Activated naive CD4-positive, alpha-beta T cell treated with anti-CD3 and anti-CD28 coated beads, Interleukin-2, amount 50 U/mL, for 72 hours (primary cell): ENCODE results near the gene MFSD12. TPM values are rescaled to one million over a fixed set of nuclear protein-coding genes. Genes with fewer than 3 reads are reported as not detected.
"Not testable (repeated sequence)": the region's sequence is repeated elsewhere in the genome, so short reads cannot be mapped to it uniquely, and the experiment has no call there.

ENCODE experiments used
- ATAC-seq, 2 donors: fragments of 150-1000 bp; cut with Tn5 transposase; 2 replicates each; pipeline ENCODE4 v1.10.0; 2021; ENCODE audit warnings: mild to moderate bottlenecking in 2 of 2, moderate library complexity in 2 of 2
- DNase-seq, 2 donors: peaks; one replicate each; pipeline ENCODE4 v3.0.0; 2021 to 2022; ENCODE audit warnings: low spot score in 2 of 2
- H3K27ac Mint-ChIP-seq, 2 donors: one replicate each; pipeline ENCODE4 v1.8.0; 2022; ENCODE audit warnings: mild to moderate bottlenecking in 2 of 2, mixed read lengths in 2 of 2
- H3K36me3 Mint-ChIP-seq, 2 donors: one replicate each; pipeline ENCODE4 v1.8.0; 2022; ENCODE audit warnings: mixed read lengths in 2 of 2
- H3K9me3 Mint-ChIP-seq, 2 donors: one replicate each; pipeline ENCODE4 v1.8.0; 2022; ENCODE audit warnings: mixed read lengths in 2 of 2
- total RNA-seq, 2 donors: library from RNA; stranded (reverse); gene quantifications; one replicate each; pipeline ENCODE4 v1.2.3, GENCODE V29; 2022

Gene MFSD12
- total RNA-seq, 2 donors from 2014 or later, result 40.1 to 47.5 TPM

DNA sequence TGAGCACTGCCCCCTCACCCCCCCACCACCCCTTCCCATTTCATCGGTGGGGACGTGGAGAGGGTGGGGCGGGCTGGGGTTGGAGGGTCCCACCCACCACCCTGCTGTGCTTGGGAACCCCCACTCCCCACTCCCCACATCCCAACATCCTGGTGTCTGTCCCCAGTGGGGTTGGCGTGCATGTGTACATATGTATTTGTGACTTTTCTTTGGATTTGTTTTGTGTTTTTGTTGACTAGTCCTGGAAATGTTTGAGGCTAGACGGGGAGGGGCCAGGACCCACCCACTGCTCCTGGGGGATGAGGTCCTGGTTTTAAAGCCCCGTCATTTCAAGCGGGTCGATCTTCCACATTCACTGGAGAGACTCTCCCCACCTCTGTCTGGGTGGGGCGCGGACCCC, 21.4 kb downstream of the MFSD12 start:
- Mint-ChIP-seq H3K9me3 (no peaks in the 10 kb centered on the region), H3K36me3 (peaks cover 0 to 17% of the 10 kb centered on the region in 2 donors), H3K27ac (no peak overlapping the region)
- ATAC-seq, result no peak
- no peak for DNase-seq

DNA sequence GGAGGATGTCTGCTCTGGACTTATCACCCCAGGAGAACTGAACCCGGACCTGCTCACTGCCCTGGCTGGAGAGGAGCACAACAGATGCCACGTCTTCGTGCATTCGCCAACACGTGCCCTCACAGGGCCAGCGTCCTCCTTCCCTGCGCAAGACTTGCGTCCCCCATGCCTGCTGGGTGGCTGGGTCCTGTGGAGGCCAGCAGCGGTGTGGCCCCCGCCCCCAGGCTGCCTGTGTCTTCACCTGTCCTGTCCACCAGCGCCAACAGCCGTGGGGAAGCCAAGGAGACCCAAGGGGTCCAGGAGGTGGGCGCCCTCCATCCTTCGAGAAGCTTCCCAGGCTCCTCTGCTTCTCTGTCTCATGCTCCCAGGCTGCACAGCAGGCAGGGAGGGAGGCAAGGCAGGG, 21.8 kb downstream of the MFSD12 start:
- Mint-ChIP-seq H3K36me3 (peaks cover 0 to 17% of the 10 kb centered on the region in 2 donors), H3K27ac (no peak overlapping the region), H3K9me3 (no peaks in the 10 kb centered on the region)
- ATAC-seq (no peak), DNase-seq (no peak)

DNA sequence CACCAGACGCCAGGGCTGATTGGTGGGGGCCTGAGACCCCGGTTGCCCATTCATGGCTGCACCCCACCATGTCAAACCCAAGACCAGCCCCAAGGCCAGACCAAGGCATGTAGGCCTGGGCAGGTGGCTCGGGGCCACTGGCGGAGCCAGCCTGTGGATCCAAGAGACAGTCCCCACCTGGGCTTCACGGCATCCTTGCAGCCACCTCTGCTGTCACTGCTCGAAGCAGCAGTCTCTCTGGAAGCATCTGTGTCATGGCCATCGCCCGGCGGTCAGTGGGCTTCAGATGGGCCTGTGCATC, 22.2 kb downstream of the MFSD12 start:
- Mint-ChIP-seq H3K27ac (no peak overlapping the region), H3K36me3 (peaks cover 0 to 17% of the 10 kb centered on the region in 2 donors), H3K9me3 (no peaks in the 10 kb centered on the region)
- ATAC-seq, result no peak
- DNase-seq, result no peak

DNA sequence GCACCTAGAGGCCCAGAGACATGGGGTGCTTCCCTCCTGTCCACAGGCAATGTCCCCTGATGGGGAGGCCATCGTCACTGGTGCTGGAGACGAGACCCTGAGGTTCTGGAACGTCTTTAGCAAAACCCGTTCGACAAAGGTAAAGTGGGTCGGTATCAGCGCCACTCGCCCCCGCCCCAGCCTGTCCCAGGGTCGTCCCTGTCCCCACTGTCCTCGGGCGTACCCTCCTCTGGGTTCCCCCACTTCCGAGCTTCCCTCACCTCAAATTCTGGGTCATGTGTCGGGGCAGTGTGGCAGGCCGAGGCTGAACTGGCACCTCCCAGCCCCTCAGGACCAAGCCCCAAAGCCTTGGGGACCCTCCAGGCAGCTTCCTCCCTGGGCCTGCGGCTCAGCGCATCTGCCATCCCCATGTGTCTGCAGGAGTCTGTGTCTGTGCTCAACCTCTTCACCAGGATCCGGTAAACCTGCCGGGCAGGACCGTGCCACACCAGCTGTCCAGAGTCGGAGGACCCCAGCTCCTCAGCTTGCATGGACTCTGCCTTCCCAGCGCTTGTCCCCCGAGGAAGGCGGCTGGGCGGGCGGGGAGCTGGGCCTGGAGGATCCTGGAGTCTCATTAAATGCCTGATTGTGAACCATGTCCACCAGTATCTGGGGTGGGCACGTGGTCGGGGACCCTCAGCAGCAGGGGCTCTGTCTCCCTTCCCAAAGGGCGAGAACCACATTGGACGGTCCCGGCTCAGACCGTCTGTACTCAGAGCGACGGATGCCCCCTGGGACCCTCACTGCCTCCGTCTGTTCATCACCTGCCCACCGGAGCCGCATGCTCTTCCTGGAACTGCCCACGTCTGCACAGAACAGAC, 22.8 kb downstream of the MFSD12 start:
- DNase-seq (no peak), ATAC-seq (no peak)
- Mint-ChIP-seq H3K27ac (peak overlapping the region in 1 of 2 donors; percentile 36), H3K9me3 (no peaks in the 10 kb centered on the region), H3K36me3 (peaks cover 0 to 13% of the 10 kb centered on the region in 2 donors)

DNA sequence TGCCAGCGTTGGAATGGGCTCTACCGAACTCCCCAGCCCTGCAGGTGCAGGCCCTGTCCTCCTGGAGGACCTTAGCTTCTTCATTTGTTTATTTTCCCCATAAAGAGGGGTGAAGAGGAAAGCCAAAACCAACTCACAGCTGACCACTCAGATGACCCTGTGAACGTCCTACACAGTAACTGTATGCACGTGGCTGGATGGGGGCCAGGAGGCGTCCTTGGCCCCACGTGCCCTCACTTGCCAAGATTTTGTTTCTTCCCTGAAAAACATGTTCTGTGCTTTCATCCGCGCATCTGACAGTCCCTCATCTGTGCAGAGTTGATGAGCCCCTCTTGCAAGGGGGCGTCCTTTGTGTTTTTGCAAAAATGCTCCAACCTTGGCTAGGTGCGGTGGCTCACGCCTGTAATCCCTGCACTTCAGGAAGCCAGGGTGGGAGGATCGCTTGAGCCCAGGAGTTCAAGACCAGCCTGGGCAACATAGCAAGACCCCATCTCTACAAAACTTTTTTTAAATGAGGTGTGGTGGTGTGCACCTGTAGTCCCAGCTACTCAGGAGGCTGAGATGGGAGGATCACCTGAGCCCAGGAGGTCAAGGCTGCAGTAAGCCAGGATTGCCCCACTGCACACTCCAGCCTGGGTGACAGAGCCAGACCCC, 23.7 kb downstream of the MFSD12 start:
- Mint-ChIP-seq H3K27ac (no peak overlapping the region), H3K9me3 (no peaks in the 10 kb centered on the region), H3K36me3 (peaks cover 0 to 9% of the 10 kb centered on the region in 2 donors)
- DNase-seq (no peak), ATAC-seq (no peak)

DNA sequence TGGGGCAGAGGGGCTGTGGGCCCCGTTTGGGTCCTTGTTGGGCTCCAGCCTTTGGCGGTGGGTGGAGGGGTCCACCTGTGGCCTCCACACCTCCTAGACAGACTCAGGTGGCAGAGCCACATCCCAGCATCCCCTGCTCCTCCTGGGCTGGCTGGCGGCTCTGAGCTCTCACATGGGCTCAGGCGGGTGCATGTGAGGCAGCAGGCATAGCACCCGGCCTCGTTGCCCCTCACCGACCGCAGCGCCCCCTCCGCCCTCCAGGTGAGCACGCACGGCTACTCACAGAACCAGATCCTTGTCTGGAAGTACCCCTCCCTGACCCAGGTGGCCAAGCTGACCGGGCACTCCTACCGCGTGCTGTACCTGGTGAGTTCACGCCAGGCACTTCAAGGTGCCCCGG, 24.4 kb downstream of the MFSD12 start:
- Mint-ChIP-seq H3K36me3 (peaks cover 0 to 9% of the 10 kb centered on the region in 2 donors), H3K27ac (no peak overlapping the region), H3K9me3 (no peaks in the 10 kb centered on the region)
- DNase-seq (no peak), ATAC-seq (no peak)

DNA sequence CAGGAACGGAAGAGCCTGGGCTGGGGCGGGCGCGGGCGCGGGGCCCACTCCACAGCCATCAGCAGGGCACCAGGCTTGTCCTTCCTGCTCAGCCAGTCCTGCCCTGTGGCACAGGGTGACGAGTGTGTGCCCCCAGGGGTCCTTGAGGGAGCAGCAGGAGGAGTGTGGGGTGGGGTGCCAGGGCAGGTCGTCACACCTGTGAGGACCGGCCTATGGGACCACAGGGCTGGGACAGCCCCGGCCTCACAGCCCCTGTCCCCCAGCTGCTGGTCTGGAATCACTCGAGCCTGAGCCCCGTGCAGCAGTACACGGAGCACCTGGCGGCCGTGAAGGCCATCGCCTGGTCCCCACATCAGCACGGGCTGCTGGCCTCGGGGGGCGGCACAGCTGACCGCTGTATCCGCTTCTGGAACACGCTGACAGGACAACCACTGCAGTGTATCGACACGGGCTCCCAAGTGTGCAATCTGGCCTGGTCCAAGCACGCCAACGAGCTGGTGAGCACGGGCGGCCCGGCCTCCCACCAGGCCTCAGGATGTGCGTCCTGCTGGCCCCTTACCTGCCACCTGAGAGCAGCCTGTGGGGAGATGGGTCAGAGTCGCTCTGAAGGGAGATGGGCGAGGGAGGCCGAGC, 25.1 kb downstream of the MFSD12 start:
- H3K9me3 Mint-ChIP-seq, result no peaks in the 10 kb centered on the region
- no peak for DNase-seq
- peak overlapping the region in 1 of 2 donors; percentile 50 for H3K27ac Mint-ChIP-seq
- peak in 1 of 2 donors; percentile 10 for ATAC-seq
- H3K36me3 Mint-ChIP-seq, result peaks cover 0 to 9% of the 10 kb centered on the region in 2 donors

DNA sequence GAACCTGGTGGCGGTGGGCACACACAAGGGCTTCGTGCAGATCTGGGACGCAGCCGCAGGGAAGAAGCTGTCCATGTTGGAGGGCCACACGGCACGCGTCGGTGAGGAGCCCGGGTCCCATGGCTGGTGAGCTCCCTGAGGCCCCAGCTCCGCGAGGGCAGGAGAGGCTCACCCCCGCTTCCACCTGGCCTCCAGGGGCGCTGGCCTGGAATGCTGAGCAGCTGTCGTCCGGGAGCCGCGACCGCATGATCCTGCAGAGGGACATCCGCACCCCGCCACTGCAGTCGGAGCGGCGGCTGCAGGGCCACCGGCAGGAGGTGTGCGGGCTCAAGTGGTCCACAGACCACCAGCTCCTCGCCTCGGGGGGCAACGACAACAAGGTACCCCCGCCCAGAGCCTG, 25.7 kb downstream of the MFSD12 start:
- H3K27ac Mint-ChIP-seq, result no peak overlapping the region
- no peaks in the 10 kb centered on the region for H3K9me3 Mint-ChIP-seq
- DNase-seq (no peak), ATAC-seq (no peak)
- H3K36me3 Mint-ChIP-seq, result peaks cover 0 to 9% of the 10 kb centered on the region in 2 donors

DNA sequence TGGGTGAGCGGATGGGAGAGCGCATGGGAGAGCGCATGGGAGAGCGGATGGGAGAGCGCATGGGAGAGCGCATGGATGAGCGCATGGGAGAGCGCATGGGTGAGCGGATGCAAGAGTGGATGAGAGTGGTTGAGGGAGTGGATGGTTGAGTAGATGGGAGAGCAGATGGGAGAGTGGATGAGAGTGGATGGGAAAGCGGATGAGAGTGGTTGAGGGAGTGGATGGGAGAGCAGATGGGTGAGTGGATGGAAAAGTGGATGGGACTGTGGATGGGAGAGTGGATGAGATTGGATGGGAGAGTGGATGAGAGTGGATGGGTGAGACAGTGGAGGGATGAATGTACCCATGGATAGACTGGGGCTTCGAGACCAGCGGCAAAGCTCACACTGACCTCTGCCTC, 27.0 kb downstream of the MFSD12 start:
- ATAC-seq, result no peak
- H3K9me3 Mint-ChIP-seq, result no peaks in the 10 kb centered on the region
- DNase-seq, result no peak
- H3K27ac Mint-ChIP-seq, result no peak overlapping the region
- peaks cover 0 to 9% of the 10 kb centered on the region in 2 donors for H3K36me3 Mint-ChIP-seq

DNA sequence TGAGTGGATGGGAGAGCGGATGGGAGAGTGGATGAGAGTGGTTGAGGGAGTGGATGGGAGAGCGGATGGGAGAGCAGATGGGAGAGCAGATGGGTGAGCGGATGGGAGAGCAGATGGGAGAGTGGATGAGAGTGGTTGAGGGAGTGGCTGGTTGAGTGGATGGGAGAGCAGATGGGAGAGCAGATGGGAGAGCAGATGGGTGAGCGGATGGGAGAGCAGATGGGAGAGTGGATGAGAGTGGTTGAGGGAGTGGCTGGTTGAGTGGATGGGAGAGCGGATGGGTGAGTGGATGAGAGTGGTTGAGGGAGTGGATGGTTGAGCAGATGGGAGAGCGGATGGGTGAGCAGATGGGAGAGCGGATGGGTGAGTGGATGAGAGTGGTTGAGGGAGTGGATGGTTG, 28.1 kb downstream of the MFSD12 start:
- H3K9me3 Mint-ChIP-seq, H3K36me3 Mint-ChIP-seq, ATAC-seq, H3K27ac Mint-ChIP-seq, DNase-seq: not testable (repeated sequence)

DNA sequence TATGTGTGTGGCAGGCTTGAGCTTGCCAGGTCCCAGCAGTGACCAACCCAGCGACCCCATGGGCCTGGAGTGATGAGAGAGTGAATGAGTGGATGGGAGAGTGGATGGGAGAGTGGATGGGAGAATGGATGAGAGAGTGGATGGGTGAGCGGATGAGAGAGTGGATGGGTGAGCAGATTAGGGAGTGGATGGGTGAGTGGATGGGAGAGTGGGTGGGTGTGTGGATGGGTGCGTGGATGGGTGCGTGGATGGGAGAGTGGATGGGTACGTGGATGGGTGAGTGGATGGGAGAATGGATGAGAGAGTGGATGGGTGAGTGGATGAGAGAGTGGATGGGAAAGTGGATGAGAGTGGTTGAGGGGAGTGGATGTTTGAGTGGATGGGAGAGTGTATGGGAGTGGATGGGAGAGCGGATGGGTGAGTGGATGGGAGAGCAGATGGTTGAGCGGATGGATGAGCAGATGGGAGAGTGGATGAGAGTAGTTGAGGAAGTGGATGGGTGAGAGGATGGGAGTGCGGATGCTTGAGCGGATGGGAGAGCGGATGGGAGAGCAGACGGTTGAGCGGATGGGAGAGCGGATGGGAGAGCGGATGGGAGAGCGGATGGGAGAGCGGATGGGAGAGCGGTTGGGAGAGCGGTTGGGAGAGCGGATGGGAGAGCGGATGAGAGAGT, 28.7 kb downstream of the MFSD12 start:
- ATAC-seq (no peak), DNase-seq (no peak)
- H3K27ac Mint-ChIP-seq, result no peak overlapping the region
- H3K9me3 Mint-ChIP-seq, result no peaks in the 10 kb centered on the region
- H3K36me3 Mint-ChIP-seq, result no peaks in the 10 kb centered on the region

DNA sequence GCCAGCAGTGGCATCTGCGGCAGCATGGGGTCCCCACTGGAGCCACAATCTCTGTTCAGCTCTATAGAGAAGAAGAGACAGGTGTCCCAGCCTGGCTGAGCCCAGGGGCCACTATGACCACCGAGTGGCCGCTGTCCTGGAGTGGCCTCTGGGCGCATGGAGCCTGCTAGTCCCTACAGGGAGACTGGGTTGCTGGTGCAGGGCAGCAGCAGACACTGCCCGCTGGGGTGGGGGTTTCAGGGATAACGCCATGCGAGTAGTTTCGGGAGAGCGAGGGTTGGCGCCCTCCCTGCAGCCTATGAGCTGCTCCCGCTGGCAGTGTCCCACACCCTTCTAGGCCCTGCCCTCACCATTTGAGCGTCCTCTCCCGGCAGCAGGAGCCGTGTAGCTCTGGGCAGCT, 29.3 kb downstream of the MFSD12 start:
- no peaks in the 10 kb centered on the region for H3K9me3 Mint-ChIP-seq
- DNase-seq (no peak), ATAC-seq (no peak)
- no peaks in the 10 kb centered on the region for H3K36me3 Mint-ChIP-seq
- H3K27ac Mint-ChIP-seq, result no peak overlapping the region

DNA sequence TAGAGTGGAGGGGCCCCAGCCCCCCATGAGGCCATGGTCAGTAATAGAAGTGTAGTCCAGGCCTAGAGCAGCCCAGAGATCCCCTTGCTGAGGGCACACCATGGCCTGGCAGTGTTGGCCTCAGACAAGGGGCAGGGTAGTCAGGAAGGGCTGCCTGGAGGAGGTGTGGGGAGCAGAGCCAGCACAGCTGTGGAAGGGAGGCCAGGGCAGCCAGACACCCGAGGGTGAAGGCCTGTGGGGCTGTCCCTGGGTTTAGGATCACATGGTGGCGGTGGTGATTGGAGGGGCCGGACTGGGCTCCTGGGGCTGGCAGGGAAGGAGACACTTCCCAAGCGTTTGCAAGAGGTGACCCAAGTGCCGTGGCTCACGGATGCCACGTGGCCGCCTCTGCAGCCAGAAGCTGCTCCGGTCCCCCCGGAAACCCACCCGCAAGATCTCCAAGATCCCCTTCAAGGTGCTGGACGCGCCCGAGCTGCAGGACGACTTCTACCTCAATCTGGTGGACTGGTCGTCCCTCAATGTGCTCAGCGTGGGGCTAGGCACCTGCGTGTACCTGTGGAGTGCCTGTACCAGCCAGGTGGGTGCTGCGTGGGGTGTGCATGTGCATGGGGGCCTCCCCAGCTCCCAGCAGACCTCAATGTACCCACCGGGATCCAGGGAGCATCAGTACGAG, 30.0 kb downstream of the MFSD12 start:
- ATAC-seq (no peak), DNase-seq (no peak)
- H3K36me3 Mint-ChIP-seq, result no peaks in the 10 kb centered on the region
- no peaks in the 10 kb centered on the region for H3K9me3 Mint-ChIP-seq
- no peak overlapping the region for H3K27ac Mint-ChIP-seq

DNA sequence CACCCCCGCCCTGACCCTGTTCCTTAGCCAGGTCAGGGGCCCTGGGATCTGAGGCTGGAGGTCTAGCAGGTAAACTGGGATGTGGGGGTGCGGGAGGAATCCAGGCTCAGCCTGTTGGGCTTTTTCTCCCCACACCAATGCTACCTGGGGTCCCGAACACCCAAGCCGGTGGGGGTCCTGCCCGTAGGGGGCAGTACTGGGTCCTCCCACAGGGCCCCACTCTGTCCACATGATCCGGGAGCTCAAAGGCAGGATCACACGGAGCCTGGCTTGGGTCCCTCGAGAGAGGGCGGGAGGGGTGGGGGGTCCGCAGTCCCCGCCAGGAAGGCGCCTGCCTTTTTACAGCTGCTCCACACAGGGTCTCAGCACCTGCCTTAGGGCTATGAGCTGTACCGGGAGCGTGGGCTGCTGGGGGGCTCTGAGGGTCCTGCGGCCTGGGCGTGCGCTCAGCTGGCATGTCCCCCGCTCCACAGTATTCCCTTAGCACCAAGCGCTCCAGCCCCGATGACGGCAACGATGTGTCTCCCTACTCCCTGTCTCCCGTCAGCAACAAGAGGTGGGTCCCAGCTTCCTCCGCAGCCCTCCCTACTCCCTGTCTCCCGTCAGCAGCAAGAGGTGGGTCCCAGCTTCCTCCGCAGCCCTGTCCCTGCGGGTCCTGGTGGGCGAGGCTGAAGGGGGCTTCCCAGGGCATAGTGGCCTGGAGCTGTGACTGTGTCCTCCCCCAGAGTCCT, 30.7 kb downstream of the MFSD12 start:
- no peak for DNase-seq
- ATAC-seq, result no peak
- Mint-ChIP-seq H3K36me3 (no peaks in the 10 kb centered on the region), H3K9me3 (no peaks in the 10 kb centered on the region), H3K27ac (no peak overlapping the region)

DNA sequence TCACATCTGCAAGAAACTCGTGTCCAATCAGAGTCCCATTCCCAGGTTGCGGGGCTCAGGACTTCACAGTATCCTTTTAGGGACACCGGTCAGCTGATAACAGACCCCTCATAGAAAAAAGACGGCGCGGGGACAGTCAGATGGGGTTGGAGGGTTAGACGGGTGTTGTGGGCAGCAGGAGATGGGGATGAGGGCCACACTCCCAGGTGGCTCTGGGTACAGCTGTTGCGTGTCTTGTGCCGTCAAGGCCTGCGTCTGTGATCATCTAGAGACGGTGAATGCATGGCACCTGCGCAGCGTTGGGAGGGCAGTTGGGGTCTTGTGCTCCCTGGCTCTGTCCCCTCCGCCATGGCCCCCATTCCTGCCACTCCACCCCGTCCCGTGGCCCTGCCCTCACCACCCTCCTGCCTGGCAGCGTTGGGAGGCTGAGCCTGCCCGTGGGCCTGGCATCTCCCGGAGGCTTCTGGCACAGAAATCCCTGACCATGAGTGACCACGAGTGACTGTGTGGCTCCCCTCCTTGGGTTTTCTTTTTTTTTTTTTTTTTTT, 32.4 kb downstream of the MFSD12 start:
- ATAC-seq, result no peak
- no peaks in the 10 kb centered on the region for H3K36me3 Mint-ChIP-seq
- DNase-seq, result no peak
- no peaks in the 10 kb centered on the region for H3K9me3 Mint-ChIP-seq
- H3K27ac Mint-ChIP-seq, result no peak overlapping the region
